SK-N-SH (cell line): Measurements from ENCODE around the gene TMEM218. TPM values are rescaled to one million over a fixed set of nuclear protein-coding genes. Genes with fewer than 3 reads are reported as not detected.

Experiments used
- CTCF ChIA-PET: fragments of 300-600, 350-600 bp; formaldehyde crosslinking; extraction: SDS; loops from one replicate; lab custom pipeline; 2021; lab: Yijun Ruan, JAX
- POLR2A ChIA-PET: fragments of 350-600 bp; sonication (Branson Sonifier 250); formaldehyde crosslinking; extraction: SDS; loops from one replicate; lab custom pipeline; 2020; ENCODE audit warnings: antibody characterized with exemption, inconsistent platforms; lab: Yijun Ruan, JAX
- DNase-seq: peaks from one replicate; pipeline ENCODE4 v3.0.0; 2012
- H2AFZ ChIP-seq: fragments of 200-600 bp; sonication (generic); 2 replicates; pipeline ENCODE4 v1.8.1; 2016; ENCODE audit warnings: antibody characterized with exemption, mild to moderate bottlenecking, low read depth
- H3F3A ChIP-seq: fragments of 200-600 bp; sonication (generic); replicated peaks from 2 replicates; pipeline ENCODE3; 2016; ENCODE audit warnings: antibody characterized with exemption, mild to moderate bottlenecking; ENCODE audit not compliant: insufficient read depth
- H3K27ac ChIP-seq, 2 experiments: fragments of 200-500 bp in 1 of 2; fragments of 200-600 bp in 1 of 2; sonication (Bioruptor generic) in 1 of 2; sonication (generic), shearing (Covaris generic) in 1 of 2; 2 replicates each; pipeline versions ENCODE4 v1.5.1 to v1.6.1; 2014 to 2016; ENCODE audit warnings: low read depth in 2 of 2, inconsistent platforms in 1 of 2, low read length in 1 of 2, mild to moderate bottlenecking in 1 of 2, mixed read lengths in 1 of 2
- H3K27me3 ChIP-seq: fragments of 200-600 bp; sonication (generic), shearing (Covaris generic); 2 replicates; pipeline ENCODE4 v1.6.1; 2016; ENCODE audit warnings: mixed run types; ENCODE audit not compliant: insufficient read depth
- H3K36me3 ChIP-seq, 2 experiments: fragments of 200-500 bp in 1 of 2; fragments of 200-600 bp in 1 of 2; sonication (Bioruptor generic) in 1 of 2; sonication (generic) in 1 of 2; replicated peaks in 1 of 2; 2 replicates each; pipeline versions ENCODE3 to v1.5.1; 2014 to 2016; ENCODE audit warnings: low read length in 1 of 2, mild to moderate bottlenecking in 1 of 2; ENCODE audit not compliant: insufficient read depth in 2 of 2, control insufficient read depth in 1 of 2
- H3K4me1 ChIP-seq, 2 experiments: fragments of 200-500 bp in 1 of 2; fragments of 200-600 bp in 1 of 2; sonication (Bioruptor generic) in 1 of 2; sonication (generic), shearing (Covaris generic) in 1 of 2; 2 replicates each; pipeline versions ENCODE4 v1.5.1 to v1.6.1; 2014 to 2016; ENCODE audit warnings: low read depth in 1 of 2, low read length in 1 of 2, mixed run types in 1 of 2; ENCODE audit not compliant: insufficient read depth in 2 of 2, control insufficient read depth in 1 of 2
- H3K4me2 ChIP-seq: fragments of 200-600 bp; sonication (generic), shearing (Covaris generic); 2 replicates; pipeline ENCODE4 v1.6.1; 2017; ENCODE audit warnings: mixed run types
- H3K4me3 ChIP-seq, 2 experiments: fragments of 200-500 bp in 1 of 2; fragments of 200-600 bp in 1 of 2; sonication (Bioruptor generic) in 1 of 2; sonication (generic), shearing (Covaris generic) in 1 of 2; 2 replicates each; pipeline versions ENCODE4 v1.5.1 to v1.8.1; 2014 to 2016; ENCODE audit warnings: low read depth in 2 of 2, inconsistent platforms in 1 of 2, low read length in 1 of 2, mild to moderate bottlenecking in 1 of 2, mixed read lengths in 1 of 2, moderate library complexity in 1 of 2
- H3K79me2 ChIP-seq: fragments of 200-600 bp; sonication (generic); 2 replicates; pipeline ENCODE4 v1.8.1; 2017; ENCODE audit warnings: mild to moderate bottlenecking; ENCODE audit not compliant: insufficient read depth
- H3K9ac ChIP-seq: fragments of 200-600 bp; sonication (generic); 2 replicates; pipeline ENCODE4 v1.6.1; 2017; ENCODE audit warnings: mixed run types
- H3K9me2 ChIP-seq: fragments of 200-600 bp; sonication (generic); 2 replicates; pipeline ENCODE4 v1.6.1; 2017; ENCODE audit warnings: mixed run types
- H3K9me3 ChIP-seq: fragments of 200-600 bp; sonication (generic); 2 replicates; pipeline ENCODE4 v1.6.1; 2017; ENCODE audit warnings: mixed run types, mild to moderate bottlenecking, moderate library complexity
- H4K20me1 ChIP-seq: fragments of 200-600 bp; sonication (generic); 2 replicates; pipeline ENCODE4 v1.6.1; 2017; ENCODE audit warnings: mild to moderate bottlenecking, mixed run types; ENCODE audit not compliant: insufficient read depth
- EZH2phosphoT487 ChIP-seq: fragments of 200-600 bp; sonication (generic); IDR thresholded peaks from 2 replicates; pipeline ENCODE4 v1.6.1; 2017; ENCODE audit warnings: low read depth, mixed run types, mild to moderate bottlenecking, antibody characterized with exemption, moderate library complexity, borderline replicate concordance
- FOSL2 ChIP-seq: IDR thresholded peaks from 2 replicates; pipeline ENCODE4 v1.4.0; 2012; ENCODE audit warnings: low read depth, mild to moderate bottlenecking, moderate library complexity, borderline replicate concordance
- FOXJ3 ChIP-seq: sonication (generic); formaldehyde crosslinking; IDR thresholded peaks from 2 replicates; pipeline ENCODE4 v1.5.1; 2020; ENCODE audit warnings: mild to moderate bottlenecking, missing genetic modification reagents
- JUND ChIP-seq: IDR thresholded peaks from 2 replicates; pipeline ENCODE4 v1.4.0; 2012
- MXI1 ChIP-seq: IDR thresholded peaks from 2 replicates; pipeline ENCODE4 v1.6.1; 2012; ENCODE audit warnings: mild to moderate bottlenecking, low read depth, low read length, improper control_type of control experiment
- NFIC ChIP-seq: IDR thresholded peaks from 2 replicates; pipeline ENCODE4 v1.4.0; 2012; ENCODE audit warnings: borderline replicate concordance
- POLR2AphosphoS5 ChIP-seq: IDR thresholded peaks from 2 replicates; pipeline ENCODE4 v1.6.1; 2012; ENCODE audit warnings: low read depth, low read length
- RAD21 ChIP-seq: IDR thresholded peaks from 2 replicates; pipeline ENCODE4 v1.6.1; 2012; ENCODE audit warnings: mild to moderate bottlenecking, low read length
- RCOR1 ChIP-seq: fragments of 150-350 bp; IDR thresholded peaks from 2 replicates; pipeline ENCODE4 v1.6.1; 2017; ENCODE audit warnings: antibody characterized with exemption, low read length
- TAF1 ChIP-seq: IDR thresholded peaks from 2 replicates; pipeline ENCODE4 v1.6.1; 2012; ENCODE audit warnings: low read depth, mild to moderate bottlenecking, low read length, moderate library complexity, borderline replicate concordance
- TEAD4 ChIP-seq: IDR thresholded peaks from 2 replicates; pipeline ENCODE4 v1.4.0; 2012; ENCODE audit warnings: mild to moderate bottlenecking, borderline replicate concordance; ENCODE audit not compliant: insufficient read depth
- YY1 ChIP-seq: IDR thresholded peaks from 2 replicates; pipeline ENCODE4 v1.4.0; 2012; ENCODE audit warnings: low read depth, mild to moderate bottlenecking
- WGBS: methylation state at CpG from one replicate; pipeline ENCODE4 v1.1.6; 2017; ENCODE audit warnings: low lambda C conversion rate; 5-methylcytosine and 5-hydroxymethylcytosine counted together
- polyA plus RNA-seq, 3 experiments: library from polyadenylated mRNA; depleted of rRNA; stranded (reverse); fragments of >200 nt; gene quantifications; 2 replicates each; pipeline ENCODE4 v1.2.3, GENCODE V29; 2012
- TF ChIP-seq, protein P1 (sequence below): fragments of 200-600 bp; sonication (generic); IDR thresholded peaks from 2 replicates; pipeline ENCODE4 v1.6.1; 2017; ENCODE audit warnings: antibody characterized with exemption, mild to moderate bottlenecking, moderate library complexity
- TF ChIP-seq, protein P2 (sequence below): fragments of 150-350 bp; IDR thresholded peaks from 2 replicates; pipeline ENCODE4 v1.6.1; 2016; ENCODE audit warnings: mild to moderate bottlenecking, low read depth, low read length
- TF ChIP-seq, protein P3 (sequence below): fragments of 150-350 bp; IDR thresholded peaks from 2 replicates; pipeline ENCODE4 v1.6.1; 2017; ENCODE audit warnings: antibody characterized with exemption, low read length, low read depth, borderline replicate concordance

TMEM218 gene
- polyA plus RNA-seq, 1 of the 3 experiments (the other 2 are of a cell fraction) = 36.2 TPM

DNA sequence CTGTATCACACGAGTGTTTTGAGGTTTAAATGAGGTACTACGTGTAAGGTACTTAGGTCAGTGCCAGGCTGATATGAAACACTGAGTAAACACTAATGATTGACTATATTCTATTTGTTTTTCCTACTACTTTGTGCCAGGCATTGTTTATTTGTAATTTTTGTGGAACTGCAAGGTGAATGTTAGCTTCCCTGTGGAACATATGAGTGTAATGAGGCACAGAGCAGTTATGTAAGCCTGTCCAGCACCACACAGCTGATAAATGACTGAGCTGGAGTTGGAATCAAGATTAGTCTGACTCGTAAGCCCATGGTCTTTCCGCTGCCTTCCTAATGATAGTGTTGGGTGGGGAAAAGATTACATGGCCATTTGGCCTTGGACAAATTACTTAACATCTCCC is 42.4 kb downstream of the TMEM218 start:
- TF ChIP-seq FOXJ3 (CRISPR knock-in tag) (no peak), MXI1 (no peak), TEAD4 (no peak), POLR2AphosphoS5 (no peak), JUND (no peak), EZH2phosphoT487 (no peak), YY1 (no peak), RAD21 (no peak), RCOR1 (no peak), TAF1 (no peak), NFIC (no peak), FOSL2 (no peak)
- TF ChIP-seq, protein P1, sequence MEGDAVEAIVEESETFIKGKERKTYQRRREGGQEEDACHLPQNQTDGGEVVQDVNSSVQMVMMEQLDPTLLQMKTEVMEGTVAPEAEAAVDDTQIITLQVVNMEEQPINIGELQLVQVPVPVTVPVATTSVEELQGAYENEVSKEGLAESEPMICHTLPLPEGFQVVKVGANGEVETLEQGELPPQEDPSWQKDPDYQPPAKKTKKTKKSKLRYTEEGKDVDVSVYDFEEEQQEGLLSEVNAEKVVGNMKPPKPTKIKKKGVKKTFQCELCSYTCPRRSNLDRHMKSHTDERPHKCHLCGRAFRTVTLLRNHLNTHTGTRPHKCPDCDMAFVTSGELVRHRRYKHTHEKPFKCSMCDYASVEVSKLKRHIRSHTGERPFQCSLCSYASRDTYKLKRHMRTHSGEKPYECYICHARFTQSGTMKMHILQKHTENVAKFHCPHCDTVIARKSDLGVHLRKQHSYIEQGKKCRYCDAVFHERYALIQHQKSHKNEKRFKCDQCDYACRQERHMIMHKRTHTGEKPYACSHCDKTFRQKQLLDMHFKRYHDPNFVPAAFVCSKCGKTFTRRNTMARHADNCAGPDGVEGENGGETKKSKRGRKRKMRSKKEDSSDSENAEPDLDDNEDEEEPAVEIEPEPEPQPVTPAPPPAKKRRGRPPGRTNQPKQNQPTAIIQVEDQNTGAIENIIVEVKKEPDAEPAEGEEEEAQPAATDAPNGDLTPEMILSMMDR = no peak
- TF ChIP-seq, protein P2, sequence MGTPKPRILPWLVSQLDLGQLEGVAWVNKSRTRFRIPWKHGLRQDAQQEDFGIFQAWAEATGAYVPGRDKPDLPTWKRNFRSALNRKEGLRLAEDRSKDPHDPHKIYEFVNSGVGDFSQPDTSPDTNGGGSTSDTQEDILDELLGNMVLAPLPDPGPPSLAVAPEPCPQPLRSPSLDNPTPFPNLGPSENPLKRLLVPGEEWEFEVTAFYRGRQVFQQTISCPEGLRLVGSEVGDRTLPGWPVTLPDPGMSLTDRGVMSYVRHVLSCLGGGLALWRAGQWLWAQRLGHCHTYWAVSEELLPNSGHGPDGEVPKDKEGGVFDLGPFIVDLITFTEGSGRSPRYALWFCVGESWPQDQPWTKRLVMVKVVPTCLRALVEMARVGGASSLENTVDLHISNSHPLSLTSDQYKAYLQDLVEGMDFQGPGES = no peak
- TF ChIP-seq, protein P3, sequence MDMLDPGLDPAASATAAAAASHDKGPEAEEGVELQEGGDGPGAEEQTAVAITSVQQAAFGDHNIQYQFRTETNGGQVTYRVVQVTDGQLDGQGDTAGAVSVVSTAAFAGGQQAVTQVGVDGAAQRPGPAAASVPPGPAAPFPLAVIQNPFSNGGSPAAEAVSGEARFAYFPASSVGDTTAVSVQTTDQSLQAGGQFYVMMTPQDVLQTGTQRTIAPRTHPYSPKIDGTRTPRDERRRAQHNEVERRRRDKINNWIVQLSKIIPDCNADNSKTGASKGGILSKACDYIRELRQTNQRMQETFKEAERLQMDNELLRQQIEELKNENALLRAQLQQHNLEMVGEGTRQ = no peak
- WGBS = 78% methylated on average over 4 of the region's 4 CpGs
- Histone ChIP-seq H3K27ac (no peak overlapping the region), H3K4me3 (no peak overlapping the region), H3K79me2 (no peaks in the 10 kb centered on the region), H3K4me1 (no peaks in the 10 kb centered on the region; a peak in 1 of 4 replicates), H3K27me3 (no peaks in the 10 kb centered on the region), H2AFZ (no peak overlapping the region), H3K9me2 (no peaks in the 10 kb centered on the region), H3K9me3 (no peaks in the 10 kb centered on the region), H3K36me3 (no peaks in the 10 kb centered on the region), H3F3A (no peaks in the 10 kb centered on the region), H4K20me1 (no peaks in the 10 kb centered on the region), H3K9ac (no peak overlapping the region), H3K4me2 (no peak overlapping the region)
- no peak for DNase-seq
- ChIA-PET POLR2A (no interaction called here), CTCF (interaction anchor here (0.6 to 3.3 kb wide), 4 partner anchors 22 to 384 kb away, joined by 3 to 11 read pairs (median 6); no protein-coding TSS in a partner anchor)
